Activated T-cell treated with anti-CD3 and anti-CD28 coated beads for 48 hours (primary cell): ENCODE results near the gene HADHA.

Source experiments
- DNase-seq: peaks from one replicate; pipeline ENCODE4 v3.0.0-alpha.2; 2020; ENCODE audit warnings: low read depth

The HADHA gene

GRCh38 chr2:26245231-26245732 is 850 bp upstream of the HADHA start:
- peak; percentile 25 for DNase-seq

- no peak for DNase-seq
Observed at GRCh38 chr2:26243470-26244308, 743 bp downstream of the HADHA start.

GRCh38 chr2:26241928-26242436 is 2.5 kb downstream of the HADHA start:
- no peak for DNase-seq

- DNase-seq, result no peak
Observed at GRCh38 chr2:26238311-26238958, 6.0 kb downstream of the HADHA start.

GRCh38 chr2:26237868-26238267 is 6.6 kb downstream of the HADHA start:
- DNase-seq, result no peak

GRCh38 chr2:26235089-26235488 is 9.3 kb downstream of the HADHA start:
- no peak for DNase-seq

- DNase-seq, result no peak
Observed at GRCh38 chr2:26230806-26231205, 13.6 kb downstream of the HADHA start.

- no peak for DNase-seq
Observed at GRCh38 chr2:26229595-26229994, 14.8 kb downstream of the HADHA start.

GRCh38 chr2:26224095-26224494 is 20.3 kb downstream of the HADHA start:
- no peak for DNase-seq

GRCh38 chr2:26223018-26223417 is 21.4 kb downstream of the HADHA start:
- no peak for DNase-seq

GRCh38 chr2:26217720-26218119 is 26.7 kb downstream of the HADHA start:
- DNase-seq, result no peak

GRCh38 chr2:26216587-26216986 is 27.8 kb downstream of the HADHA start:
- DNase-seq, result no peak

GRCh38 chr2:26215833-26216232 is 28.6 kb downstream of the HADHA start:
- DNase-seq, result no peak

- DNase-seq, result no peak
Observed at GRCh38 chr2:26214759-26215158, 29.7 kb downstream of the HADHA start.

- no peak for DNase-seq
Observed at GRCh38 chr2:26212011-26212410, 32.4 kb downstream of the HADHA start.

GRCh38 chr2:26203906-26204305 is 40.5 kb downstream of the HADHA start:
- no peak for DNase-seq

GRCh38 chr2:26202981-26203490 is 41.4 kb downstream of the HADHA start:
- no peak for DNase-seq

- DNase-seq, result no peak
Observed at GRCh38 chr2:26197516-26197915, 46.9 kb downstream of the HADHA start.

- DNase-seq, result no peak
Observed at GRCh38 chr2:26196683-26197418, 47.6 kb downstream of the HADHA start.

- no peak for DNase-seq
Observed at GRCh38 chr2:26195040-26195984, 49.1 kb downstream of the HADHA start.

GRCh38 chr2:26193578-26194231 is 50.7 kb downstream of the HADHA start:
- DNase-seq, result no peak
